B cell (primary cell): Measurements from ENCODE around the gene MYBPHL. TPM values are rescaled to one million over a fixed set of nuclear protein-coding genes. Genes with fewer than 3 reads are reported as not detected.

ENCODE experiments used
- ATAC-seq: fragments of 200-7000 bp; cut with Tn5 transposase; one replicate; pipeline ENCODE4 v1.10.0; 2021; ENCODE audit warnings: low read depth, mild to moderate bottlenecking, moderate number of reproducible peaks, moderate library complexity
- CTCF ChIA-PET: fragments of 350-600 bp; sonication (Branson Sonifier 250); formaldehyde crosslinking; loops from one replicate; lab custom pipeline; 2021; ENCODE audit warnings: antibody characterized with exemption, inconsistent platforms; lab: Charles Lee
- POLR2A ChIA-PET: fragments of 350-600 bp; sonication (Branson Sonifier 250); formaldehyde crosslinking; loops from one replicate; lab custom pipeline; 2021; ENCODE audit warnings: antibody characterized with exemption; lab: Charles Lee
- DNase-seq: peaks from one replicate; pipeline ENCODE4 v3.0.0; 2013
- H2AFZ ChIP-seq: 2 replicates; pipeline ENCODE4 v1.6.1; 2012; ENCODE audit warnings: mild to moderate bottlenecking, low read depth, low read length; ENCODE audit not compliant: insufficient read depth, poor library complexity, severe bottlenecking
- H3K27ac ChIP-seq, 2 donors: 1 replicate in 1 of 2; 2 replicates in 1 of 2; pipeline ENCODE4 v1.5.1; 2012 to 2013; ENCODE audit warnings: low read length in 2 of 2, mild to moderate bottlenecking in 2 of 2, moderate library complexity in 1 of 2
- H3K27me3 ChIP-seq, 4 experiments: fragments of 200-600 bp in 1 of 4; sonication (generic) in 1 of 4; replicated peaks in 1 of 4; 1 replicate in 2 of 4; 2 replicates in 2 of 4; pipeline versions ENCODE4 v1.6.1 to v1.7.0; 2013 to 2016; ENCODE audit warnings: low read length in 3 of 4, mild to moderate bottlenecking in 2 of 4, mixed read lengths in 1 of 4, moderate library complexity in 1 of 4; ENCODE audit not compliant: insufficient read depth in 4 of 4, control insufficient read depth in 3 of 4; ENCODE audit errors: control extremely low read depth in 1 of 4
- H3K36me3 ChIP-seq, 2 experiments: replicated peaks in 1 of 2; 1 replicate in 1 of 2; 2 replicates in 1 of 2; pipeline versions ENCODE4 v1.6.1 to v1.7.1; 2013; ENCODE audit warnings: low read length in 1 of 2; ENCODE audit not compliant: insufficient read depth in 2 of 2, control insufficient read depth in 1 of 2; ENCODE audit errors: control extremely low read depth in 1 of 2, extremely low read depth in 1 of 2
- H3K4me1 ChIP-seq, 2 donors: fragments of 200-600 bp in 1 of 2; sonication (generic) in 1 of 2; 1 replicate in 1 of 2; 2 replicates in 1 of 2; pipeline versions ENCODE4 v1.5.1 to v1.6.1; 2013 to 2017; ENCODE audit warnings: low read length in 2 of 2; ENCODE audit not compliant: control insufficient read depth in 2 of 2, insufficient read depth in 2 of 2
- H3K4me2 ChIP-seq: replicated peaks from 2 replicates; pipeline ENCODE3; 2012; ENCODE audit warnings: mild to moderate bottlenecking, low read depth, low read length; ENCODE audit not compliant: poor library complexity, severe bottlenecking
- H3K4me3 ChIP-seq, 5 experiments: fragments of 200-600 bp in 1 of 5; sonication (generic) in 1 of 5; 1 replicate in 3 of 5; 2 replicates in 2 of 5; pipeline versions ENCODE4 v1.5.1 to v1.7.0; 2011 to 2016; ENCODE audit warnings: low read length in 4 of 5, mild to moderate bottlenecking in 4 of 5, low read depth in 2 of 5, control low read depth in 1 of 5, moderate library complexity in 1 of 5; ENCODE audit not compliant: insufficient read depth in 1 of 5; ENCODE audit errors: control extremely low read depth in 1 of 5, extremely low read depth in 1 of 5
- H3K79me2 ChIP-seq: fragments of 200-600 bp; sonication (generic); one replicate; pipeline ENCODE4 v1.6.0; 2016; ENCODE audit warnings: low read length; ENCODE audit not compliant: control insufficient read depth, insufficient read depth
- H3K9ac ChIP-seq: fragments of 200-600 bp; sonication (generic); 2 replicates; pipeline ENCODE4 v1.6.1; 2017; ENCODE audit warnings: mild to moderate bottlenecking, low read length, moderate library complexity
- H3K9me3 ChIP-seq, 3 donors: one replicate each; pipeline versions ENCODE4 v1.6.1 to v1.7.1; 2013; ENCODE audit warnings: low read length in 2 of 3; ENCODE audit not compliant: control insufficient read depth in 2 of 3, insufficient read depth in 1 of 3; ENCODE audit errors: control extremely low read depth in 1 of 3
- H4K20me1 ChIP-seq: 2 replicates; pipeline ENCODE4 v1.6.0; 2012; ENCODE audit warnings: mild to moderate bottlenecking, low read length; ENCODE audit not compliant: insufficient read depth, control insufficient read depth, poor library complexity, severe bottlenecking
- H3K27ac Mint-ChIP-seq: one replicate; pipeline ENCODE4 v1.8.0; 2021; ENCODE audit warnings: mixed read lengths
- H3K27me3 Mint-ChIP-seq: one replicate; pipeline ENCODE4 v1.8.0; 2021; ENCODE audit warnings: mixed read lengths
- H3K4me1 Mint-ChIP-seq: one replicate; pipeline ENCODE4 v1.8.0; 2021; ENCODE audit warnings: mixed read lengths
- H3K4me3 Mint-ChIP-seq: one replicate; pipeline ENCODE4 v1.8.0; 2021; ENCODE audit warnings: mixed read lengths
- H3K9me3 Mint-ChIP-seq: one replicate; pipeline ENCODE4 v1.8.0; 2022; ENCODE audit warnings: mixed read lengths; ENCODE audit not compliant: insufficient read depth
- EZH2 ChIP-seq: IDR thresholded peaks from 2 replicates; pipeline ENCODE4 v1.6.1; 2012; ENCODE audit warnings: borderline replicate concordance, low read depth, mild to moderate bottlenecking, moderate library complexity, low read length; ENCODE audit not compliant: insufficient read depth, poor library complexity, severe bottlenecking
- WGBS: methylation state at CpG from one replicate; pipeline ENCODE4 v1.1.5; 2013; ENCODE audit warnings: missing lambda C conversion rate; ENCODE audit not compliant: insufficient coverage; 5-methylcytosine and 5-hydroxymethylcytosine counted together
- intact Hi-C: fragments of 100-400 bp; cut with micrococcal nuclease; formaldehyde crosslinking; loops from one replicate; pipeline ENCODE4 v1.10.0; 2022
- polyA plus RNA-seq: library from polyadenylated mRNA; depleted of rRNA; stranded (reverse); fragments of >200 nt; gene quantifications from 2 replicates; pipeline ENCODE4 v1.2.3, GENCODE V29; 2012
- total RNA-seq, 2 donors: library from RNA; stranded (reverse); fragments of 120-200 nt in 1 of 2; gene quantifications; 1 replicate in 1 of 2; 2 replicates in 1 of 2; pipeline versions ENCODE4 v1.2.3 to v1.2.4, GENCODE V29; 2013 to 2022
- TF ChIP-seq, protein P1 (sequence below): fragments of 200-600 bp; IDR thresholded peaks from one replicate; pipeline ENCODE4 v1.8.0; 2022; ENCODE audit warnings: antibody characterized with exemption, mild to moderate bottlenecking

The MYBPHL gene
- total and polyA plus RNA-seq, 2 donors (not counting 1 experiment from before 2014, with no cell fraction given) = not detected

GRCh38 chr1:109299558-109300343, 7.1 kb downstream of the MYBPHL start:
- H2AFZ ChIP-seq = no peak overlapping the region
- intact Hi-C loops = no loop called here
- peaks cover 0 to 3% (median 0%) of the 10 kb centered on the region in 3 donors for H3K9me3 ChIP-seq
- ChIA-PET POLR2A (no interaction called here), CTCF (no interaction called here)
- no peaks in the 10 kb centered on the region for H4K20me1 ChIP-seq
- H3K36me3 ChIP-seq = no peaks in the 10 kb centered on the region
- Mint-ChIP-seq H3K9me3 (no peaks in the 10 kb centered on the region), H3K4me1 (peaks cover 10% of the 10 kb centered on the region), H3K27me3 (peaks cover 15% of the 10 kb centered on the region), H3K27ac (no peak overlapping the region), H3K4me3 (no peak overlapping the region)
- TF ChIP-seq, protein P1, sequence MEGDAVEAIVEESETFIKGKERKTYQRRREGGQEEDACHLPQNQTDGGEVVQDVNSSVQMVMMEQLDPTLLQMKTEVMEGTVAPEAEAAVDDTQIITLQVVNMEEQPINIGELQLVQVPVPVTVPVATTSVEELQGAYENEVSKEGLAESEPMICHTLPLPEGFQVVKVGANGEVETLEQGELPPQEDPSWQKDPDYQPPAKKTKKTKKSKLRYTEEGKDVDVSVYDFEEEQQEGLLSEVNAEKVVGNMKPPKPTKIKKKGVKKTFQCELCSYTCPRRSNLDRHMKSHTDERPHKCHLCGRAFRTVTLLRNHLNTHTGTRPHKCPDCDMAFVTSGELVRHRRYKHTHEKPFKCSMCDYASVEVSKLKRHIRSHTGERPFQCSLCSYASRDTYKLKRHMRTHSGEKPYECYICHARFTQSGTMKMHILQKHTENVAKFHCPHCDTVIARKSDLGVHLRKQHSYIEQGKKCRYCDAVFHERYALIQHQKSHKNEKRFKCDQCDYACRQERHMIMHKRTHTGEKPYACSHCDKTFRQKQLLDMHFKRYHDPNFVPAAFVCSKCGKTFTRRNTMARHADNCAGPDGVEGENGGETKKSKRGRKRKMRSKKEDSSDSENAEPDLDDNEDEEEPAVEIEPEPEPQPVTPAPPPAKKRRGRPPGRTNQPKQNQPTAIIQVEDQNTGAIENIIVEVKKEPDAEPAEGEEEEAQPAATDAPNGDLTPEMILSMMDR = no peak
- TF ChIP-seq EZH2 = no peak
- H3K4me1 ChIP-seq = peaks cover 11 to 14% of the 10 kb centered on the region in 2 donors
- 93% methylated on average over 20 of the region's 20 CpGs for whole genome bisulfite sequencing
- DNase-seq = no peak
- no peak overlapping the region for H3K4me3 ChIP-seq
- H3K79me2 ChIP-seq = no peaks in the 10 kb centered on the region
- H3K4me2 ChIP-seq = no peak overlapping the region
- peaks cover 0 to 40% (median 12%) of the 10 kb centered on the region in 4 experiments for H3K27me3 ChIP-seq
- ATAC-seq = no peak
- H3K27ac ChIP-seq = no peak overlapping the region
- H3K9ac ChIP-seq = no peak overlapping the region
